Keratinocyte (primary cell): ENCODE measurements around the gene FAHD1. TPM values are rescaled to one million over a fixed set of nuclear protein-coding genes. Genes with fewer than 3 reads are reported as not detected.

ENCODE experiments used
- DNase-seq: peaks from one replicate; pipeline ENCODE4 v3.0.0-alpha.2; 2011; ENCODE audit warnings: low read depth, missing footprints, low spot score
- FAIRE-seq: peaks from 2 replicates; lab custom pipeline; 2011; peaks lifted over from hg19 to GRCh38; lab: Jason Lieb, UNC
- H2AFZ ChIP-seq: 2 replicates; pipeline ENCODE4 v1.6.0; 2012; ENCODE audit warnings: low read length, control low read depth, inconsistent platforms; ENCODE audit not compliant: control insufficient read depth
- H3K27ac ChIP-seq: 2 replicates; pipeline ENCODE4 v1.5.1; 2011; ENCODE audit warnings: low read length; ENCODE audit not compliant: control insufficient read depth, insufficient read depth
- H3K27me3 ChIP-seq: 3 replicates; pipeline ENCODE4 v1.6.0; 2011; ENCODE audit warnings: low read length; ENCODE audit not compliant: control insufficient read depth, insufficient read depth; ENCODE audit errors: extremely low read depth
- H3K36me3 ChIP-seq, 2 experiments: 2 replicates in 1 of 2; 3 replicates in 1 of 2; pipeline ENCODE4 v1.5.1; 2011; ENCODE audit warnings: low read length in 2 of 2, mild to moderate bottlenecking in 1 of 2; ENCODE audit not compliant: control insufficient read depth in 2 of 2, insufficient read depth in 2 of 2; ENCODE audit errors: extremely low read depth in 1 of 2
- H3K4me1 ChIP-seq: 3 replicates; pipeline ENCODE4 v1.5.1; 2011; ENCODE audit warnings: low read length; ENCODE audit not compliant: control insufficient read depth, insufficient read depth; ENCODE audit errors: extremely low read depth
- H3K4me2 ChIP-seq: 3 replicates; pipeline ENCODE4 v1.6.0; 2011; ENCODE audit warnings: low read depth, low read length; ENCODE audit not compliant: control insufficient read depth, insufficient read depth; ENCODE audit errors: extremely low read depth
- H3K4me3 ChIP-seq, 3 experiments: fragments of 200-600 bp in 1 of 3; sonication (generic) in 1 of 3; 2 replicates in 2 of 3; 3 replicates in 1 of 3; pipeline ENCODE4 v1.5.1; 2011 to 2016; ENCODE audit warnings: low read length in 3 of 3, mild to moderate bottlenecking in 3 of 3, control low read depth in 2 of 3, inconsistent platforms in 1 of 3, low read depth in 1 of 3, mixed read lengths in 1 of 3, mixed run types in 1 of 3, moderate library complexity in 1 of 3; ENCODE audit not compliant: control insufficient read depth in 2 of 3, insufficient read depth in 2 of 3; ENCODE audit errors: extremely low read depth in 1 of 3
- H3K79me2 ChIP-seq: 2 replicates; pipeline ENCODE4 v1.6.0; 2012; ENCODE audit warnings: low read length; ENCODE audit not compliant: control insufficient read depth, insufficient read depth
- H3K9ac ChIP-seq: 3 replicates; pipeline ENCODE4 v1.6.0; 2011; ENCODE audit warnings: low read length; ENCODE audit not compliant: control insufficient read depth, insufficient read depth; ENCODE audit errors: extremely low read depth
- H3K9me1 ChIP-seq: 3 replicates; pipeline ENCODE4 v1.6.0; 2011; ENCODE audit warnings: low read length; ENCODE audit not compliant: control insufficient read depth, insufficient read depth; ENCODE audit errors: extremely low read depth
- H3K9me3 ChIP-seq: 2 replicates; pipeline ENCODE4 v1.5.1; 2012; ENCODE audit warnings: low read depth, low read length; ENCODE audit not compliant: control insufficient read depth
- H4K20me1 ChIP-seq: 3 replicates; pipeline ENCODE4 v1.6.0; 2011; ENCODE audit warnings: low read length; ENCODE audit not compliant: control insufficient read depth, insufficient read depth; ENCODE audit errors: extremely low read depth
- CTCF ChIP-seq, 3 experiments: IDR thresholded peaks in 1 of 3; conservative IDR thresholded peaks in 1 of 3; optimal IDR thresholded peaks in 1 of 3; 2 replicates in 2 of 3; 3 replicates in 1 of 3; pipeline versions ENCODE3 to v1.5.1; 2011; ENCODE audit warnings: low read length in 3 of 3, mild to moderate bottlenecking in 3 of 3, moderate library complexity in 2 of 3, control low read depth in 1 of 3, inconsistent platforms in 1 of 3; ENCODE audit not compliant: insufficient read depth in 2 of 3; ENCODE audit errors: extremely low read depth in 1 of 3
- EZH2 ChIP-seq: IDR thresholded peaks from one replicate; pipeline ENCODE4 v1.6.1; 2012; ENCODE audit warnings: inconsistent platforms, mild to moderate bottlenecking, low read length, moderate library complexity
- dilution Hi-C: fragments of 300-500 bp; cut with MboI; formaldehyde crosslinking; loops from one replicate; pipeline ENCODE4 v1.7.0; 2020; ENCODE audit warnings: low sequenced_read_pairs; ENCODE audit not compliant: extremely low pct_ligation_motif_present
- polyA plus RNA-seq, 5 experiments: library from polyadenylated mRNA; depleted of rRNA in 3 of 5; stranded (reverse) in 3 of 5; stranded (forward) in 1 of 5; unstranded in 1 of 5; fragments of >200 nt; gene quantifications; 1 replicate in 1 of 5; 2 replicates in 3 of 5; 3 replicates in 1 of 5; pipeline versions ENCODE4 v1.2.1 to v1.2.3, GENCODE V29; 2011 to 2012; ENCODE audit warnings: missing spikeins in 2 of 5, low read depth in 1 of 5, low replicate concordance in 1 of 5

Gene FAHD1
- polyA plus RNA-seq, 1 donor (not counting 4 experiments of a cell fraction or from before 2014, with no cell fraction given): 29.4 TPM

GRCh38 chr16:1781758-1782407 lies 45.1 kb upstream of the FAHD1 start:
- dilution Hi-C loops: no loop called here
- Histone ChIP-seq H3K27ac (peak overlapping the region; percentile 22), H3K27me3 (no peaks in the 10 kb centered on the region)

GRCh38 chr16:1782408-1783264 lies 44.4 kb upstream of the FAHD1 start, which contains the start of the genes NUBP2 and SPSB3:
NUBP2 (plus strand) TSS chr16:1782960; CDS start chr16:1783021, 61 bp downstream.
SPSB3 (minus strand) TSS chr16:1782571; CDS start chr16:1781483, 1,088 bp downstream.
- H3K9me1 ChIP-seq: peaks cover 4% of the 10 kb centered on the region
- peak within 1 kb of the TSS; percentile 86 to 92 (median 92) for H3K4me3 ChIP-seq
- peak within 1 kb of the TSS; percentile 81 for H3K9ac ChIP-seq
- H4K20me1 ChIP-seq: no peaks in the 10 kb centered on the region
- TF ChIP-seq CTCF (optimal IDR thresholded peaks at IDR 0.05 in 1 of 3, IDR thresholded peaks at IDR 0.05 in 1 of 3, conservative IDR thresholded peaks at IDR 0.05 in 1 of 3; ENCODE audit: extremely low read depth in 1 of 3, insufficient read depth in 2 of 3, low read length in 3 of 3) (no peak), EZH2 (no peak)
- H3K27ac ChIP-seq: peak within 1 kb of the TSS; percentile 58
- H3K4me2 ChIP-seq: peak within 1 kb of the TSS; percentile 89
- peak; percentile 99 for DNase-seq
- H3K9me3 ChIP-seq: no peaks in the 10 kb centered on the region
- dilution Hi-C loops: no loop called here
- H3K79me2 ChIP-seq: peaks cover 42% of the 10 kb centered on the region
- peaks cover 7 to 8% of the 10 kb centered on the region in 2 experiments for H3K36me3 ChIP-seq
- peaks cover 17% of the 10 kb centered on the region for H3K4me1 ChIP-seq
- no peaks in the 10 kb centered on the region for H3K27me3 ChIP-seq
- FAIRE-seq: peak; percentile 98
- H2AFZ ChIP-seq: peak within 1 kb of the TSS; percentile 56

More at GRCh38 chr16:1781758-1782407, 45.1 kb upstream of the FAHD1 start:
- H3K4me1 ChIP-seq: peaks cover 17% of the 10 kb centered on the region
- H4K20me1 ChIP-seq: no peaks in the 10 kb centered on the region
- no peak overlapping the region for H2AFZ ChIP-seq
- H3K79me2 ChIP-seq: peaks cover 34% of the 10 kb centered on the region
- peak overlapping the region; percentile 84 to 92 (median 86) for H3K4me3 ChIP-seq
- TF ChIP-seq CTCF (optimal IDR thresholded peaks at IDR 0.05 in 1 of 3, IDR thresholded peaks at IDR 0.05 in 1 of 3, conservative IDR thresholded peaks at IDR 0.05 in 1 of 3; ENCODE audit: extremely low read depth in 1 of 3, insufficient read depth in 2 of 3, low read length in 3 of 3) (peak in 2 of 3 experiments; percentile 15 to 29), EZH2 (no peak)
- peaks cover 4% of the 10 kb centered on the region for H3K9me1 ChIP-seq
- H3K36me3 ChIP-seq: peaks cover 0 to 12% of the 10 kb centered on the region in 2 experiments
- H3K9me3 ChIP-seq: no peaks in the 10 kb centered on the region
- FAIRE-seq (no peak), DNase-seq (no peak)
- H3K4me2 ChIP-seq: peak overlapping the region; percentile 89
- peak overlapping the region; percentile 76 for H3K9ac ChIP-seq
